ENCODE results near the gene TRAK2. TPM values are rescaled to one million over a fixed set of nuclear protein-coding genes. Genes with fewer than 3 reads are reported as not detected.

TRAK2 gene
- total and polyA plus RNA-seq, 9 of the 15 experiments (the other 6 are each of a cell fraction or from before 2014, with no cell fraction given) = 3.4 to 10.4 (median 7.3) TPM

- TF ChIP-seq ZFP36 (IDR thresholded peaks at IDR 0.05; ENCODE audit: low read depth, low read length, partially characterized antibody) = no peak
- TF ChIP-seq MAZ (CRISPR knock-in tag; conservative IDR thresholded peaks at IDR 0.05 in 1 of 2, IDR thresholded peaks at IDR 0.05 in 1 of 2) = no peak
- peak; percentile 41 for TF ChIP-seq HMGN3 (IDR thresholded peaks at IDR 0.05; ENCODE audit: borderline replicate concordance, extremely low read depth, insufficient read length, low read depth, low read length)
- peak; percentile 66 for TF ChIP-seq NFIC (IDR thresholded peaks at IDR 0.05)
- peak; percentile 50 for TF ChIP-seq ZNF384 (IDR thresholded peaks at IDR 0.05; ENCODE audit: low read depth, low read length)
- TF ChIP-seq ZNF253 (CRISPR knock-in tag; conservative IDR thresholded peaks at IDR 0.05) = no peak
- TF ChIP-seq ZNF785 (CRISPR knock-in tag; IDR thresholded peaks at IDR 0.05) = no peak
- TF ChIP-seq, protein P1, sequence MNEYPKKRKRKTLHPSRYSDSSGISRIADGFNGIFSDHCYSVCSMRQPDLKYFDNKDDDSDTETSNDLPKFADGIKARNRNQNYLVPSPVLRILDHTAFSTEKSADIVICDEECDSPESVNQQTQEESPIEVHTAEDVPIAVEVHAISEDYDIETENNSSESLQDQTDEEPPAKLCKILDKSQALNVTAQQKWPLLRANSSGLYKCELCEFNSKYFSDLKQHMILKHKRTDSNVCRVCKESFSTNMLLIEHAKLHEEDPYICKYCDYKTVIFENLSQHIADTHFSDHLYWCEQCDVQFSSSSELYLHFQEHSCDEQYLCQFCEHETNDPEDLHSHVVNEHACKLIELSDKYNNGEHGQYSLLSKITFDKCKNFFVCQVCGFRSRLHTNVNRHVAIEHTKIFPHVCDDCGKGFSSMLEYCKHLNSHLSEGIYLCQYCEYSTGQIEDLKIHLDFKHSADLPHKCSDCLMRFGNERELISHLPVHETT (CRISPR knock-in tag; conservative IDR thresholded peaks at IDR 0.05 in 1 of 2, IDR thresholded peaks at IDR 0.05 in 1 of 2) = 0 out of 4 replicates have a peak, but pooled peaks of 1 of the 2 experiments have one; percentile 23
- TF ChIP-seq MXD1 (CRISPR knock-in tag; IDR thresholded peaks at IDR 0.05; ENCODE audit: borderline replicate concordance, poor library complexity, severe bottlenecking) = no peak
- no peak for TF ChIP-seq ZBTB7A (IDR thresholded peaks at IDR 0.05; ENCODE audit: borderline replicate concordance, control insufficient read depth, low read depth, low read length)
- TF ChIP-seq VEZF1 (CRISPR knock-in tag; IDR thresholded peaks at IDR 0.05) = 0 out of 2 replicates have a peak, but pooled peaks have one; percentile 24
- peak; percentile 36; the same call in 1 of the 2 replicates for TF ChIP-seq MTA1 (IDR thresholded peaks at IDR 0.05; ENCODE audit: borderline replicate concordance)
- peak; percentile 90 for TF ChIP-seq ARID1B (IDR thresholded peaks at IDR 0.05)
- peak; percentile 33; the same call in 1 of the 2 replicates for TF ChIP-seq CREB1 (IDR thresholded peaks at IDR 0.05)
- no peak for TF ChIP-seq CREB1 (CRISPR knock-in tag; IDR thresholded peaks at IDR 0.05)
- TF ChIP-seq LCOR (CRISPR knock-in tag; IDR thresholded peaks at IDR 0.05) = peak; percentile 40; the same call in 1 of the 2 replicates
These were observed 17.8 kb downstream of the TRAK2 start (continued) for GRCh38 chr2:201433394-201433995.

All from K562 (cell line).